Upper lobe of left lung (tissue), 4 donors: ENCODE measurements around the gene PAQR3.

Source experiments
- EP300 ChIP-seq, 4 donors: sonication (generic); formaldehyde crosslinking; IDR thresholded peaks; one replicate each; pipeline ENCODE4 v1.5.1; 2017; ENCODE audit warnings: antibody characterized with exemption in 4 of 4, control low read depth in 2 of 4
- POLR2A ChIP-seq, 4 donors: fragments of 450-650 bp; IDR thresholded peaks; one replicate each; pipeline ENCODE4 v1.5.1; 2016 to 2017; ENCODE audit warnings: antibody characterized with exemption in 4 of 4, mild to moderate bottlenecking in 2 of 4
- TF ChIP-seq, protein P1 (sequence below), 6 experiments: fragments of 450-650 bp in 4 of 6; fragments of 200-600 bp in 2 of 6; sonication (generic) in 2 of 6; IDR thresholded peaks; one replicate each; pipeline ENCODE4 v1.5.1; 2016 to 2019; ENCODE audit warnings: antibody characterized with exemption in 6 of 6

- no peak for TF ChIP-seq EP300 (IDR thresholded peaks at IDR 0.05)
- TF ChIP-seq, protein P1, sequence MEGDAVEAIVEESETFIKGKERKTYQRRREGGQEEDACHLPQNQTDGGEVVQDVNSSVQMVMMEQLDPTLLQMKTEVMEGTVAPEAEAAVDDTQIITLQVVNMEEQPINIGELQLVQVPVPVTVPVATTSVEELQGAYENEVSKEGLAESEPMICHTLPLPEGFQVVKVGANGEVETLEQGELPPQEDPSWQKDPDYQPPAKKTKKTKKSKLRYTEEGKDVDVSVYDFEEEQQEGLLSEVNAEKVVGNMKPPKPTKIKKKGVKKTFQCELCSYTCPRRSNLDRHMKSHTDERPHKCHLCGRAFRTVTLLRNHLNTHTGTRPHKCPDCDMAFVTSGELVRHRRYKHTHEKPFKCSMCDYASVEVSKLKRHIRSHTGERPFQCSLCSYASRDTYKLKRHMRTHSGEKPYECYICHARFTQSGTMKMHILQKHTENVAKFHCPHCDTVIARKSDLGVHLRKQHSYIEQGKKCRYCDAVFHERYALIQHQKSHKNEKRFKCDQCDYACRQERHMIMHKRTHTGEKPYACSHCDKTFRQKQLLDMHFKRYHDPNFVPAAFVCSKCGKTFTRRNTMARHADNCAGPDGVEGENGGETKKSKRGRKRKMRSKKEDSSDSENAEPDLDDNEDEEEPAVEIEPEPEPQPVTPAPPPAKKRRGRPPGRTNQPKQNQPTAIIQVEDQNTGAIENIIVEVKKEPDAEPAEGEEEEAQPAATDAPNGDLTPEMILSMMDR (IDR thresholded peaks at IDR 0.05), result no peak
- TF ChIP-seq POLR2A (IDR thresholded peaks at IDR 0.05), result no peak
Measured at GRCh38 chr4:78863991-78864390, 75.2 kb downstream of the PAQR3 start.
